H7 (cell line): Measurements from ENCODE around the gene ARID5B. TPM values are rescaled to one million over a fixed set of nuclear protein-coding genes. Genes with fewer than 3 reads are reported as not detected.

Experiments
- DNase-seq: peaks from one replicate; pipeline ENCODE4 v3.0.0; 2012
- H3K27me3 ChIP-seq: 2 replicates; pipeline ENCODE4 v1.6.0; 2011; ENCODE audit warnings: mild to moderate bottlenecking, low read length; ENCODE audit not compliant: control insufficient read depth, insufficient read depth
- H3K36me3 ChIP-seq: replicated peaks from 2 replicates; pipeline ENCODE4 v1.5.1; 2011; ENCODE audit warnings: low read length; ENCODE audit not compliant: control insufficient read depth, insufficient read depth
- H3K4me3 ChIP-seq: 2 replicates; pipeline ENCODE4 v1.5.1; 2011; ENCODE audit warnings: low read depth, mild to moderate bottlenecking, control low read depth, low read length, moderate library complexity; ENCODE audit not compliant: insufficient read depth
- total RNA-seq: library from RNA; depleted of rRNA; stranded (reverse); fragments of >200 nt; shearing (Covaris generic); gene quantifications from 2 replicates; pipeline ENCODE4 v1.2.3, GENCODE V29; 2014

The ARID5B gene
- total RNA-seq, 1 experiment from 2014 or later = 1.4 TPM

DNA sequence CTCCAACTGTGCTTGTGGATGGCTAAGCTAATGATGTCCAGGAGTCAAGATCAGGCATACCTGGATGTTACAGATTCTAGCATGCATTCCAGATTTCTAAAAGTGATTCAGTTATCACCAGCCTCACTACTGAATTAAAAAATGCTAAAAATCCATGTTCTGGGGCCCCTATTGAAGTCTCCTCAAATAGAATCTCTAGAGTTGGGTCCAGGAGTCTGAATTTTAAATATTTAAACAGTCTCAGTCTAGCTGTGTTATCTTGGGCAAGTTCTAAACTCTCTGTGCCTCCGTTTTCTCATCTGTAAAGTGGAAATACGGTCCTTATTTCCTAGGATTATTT is 5.0 kb downstream of the ARID5B start:
- H3K4me3 ChIP-seq = no peak overlapping the region
- peaks cover 4% of the 10 kb centered on the region; the same call in 1 of the 2 replicates for H3K27me3 ChIP-seq
- no peaks in the 10 kb centered on the region for H3K36me3 ChIP-seq
- no peak for DNase-seq

DNA sequence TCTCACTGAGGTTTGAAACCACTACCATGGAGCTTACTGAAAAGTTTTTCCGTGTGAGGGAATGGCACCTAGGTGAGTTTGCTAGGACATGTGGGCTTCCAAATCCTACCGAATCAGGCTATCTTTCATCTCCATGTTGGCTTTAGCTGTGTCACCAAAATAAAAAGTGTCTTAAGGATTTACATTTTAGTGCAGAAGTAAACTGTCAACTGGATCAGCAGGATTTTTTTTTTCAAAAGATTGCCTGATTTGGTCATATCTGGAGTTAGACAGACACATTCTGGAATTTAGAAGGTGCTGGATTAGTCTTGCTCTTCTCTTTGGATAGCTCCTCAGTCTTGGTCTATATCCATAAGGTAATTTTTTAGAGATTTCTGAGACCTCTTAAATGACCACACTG is 5.5 kb downstream of the ARID5B start:
- Histone ChIP-seq H3K36me3 (no peaks in the 10 kb centered on the region), H3K27me3 (peaks cover 4% of the 10 kb centered on the region; the same call in 1 of the 2 replicates), H3K4me3 (no peak overlapping the region)
- no peak for DNase-seq

DNA sequence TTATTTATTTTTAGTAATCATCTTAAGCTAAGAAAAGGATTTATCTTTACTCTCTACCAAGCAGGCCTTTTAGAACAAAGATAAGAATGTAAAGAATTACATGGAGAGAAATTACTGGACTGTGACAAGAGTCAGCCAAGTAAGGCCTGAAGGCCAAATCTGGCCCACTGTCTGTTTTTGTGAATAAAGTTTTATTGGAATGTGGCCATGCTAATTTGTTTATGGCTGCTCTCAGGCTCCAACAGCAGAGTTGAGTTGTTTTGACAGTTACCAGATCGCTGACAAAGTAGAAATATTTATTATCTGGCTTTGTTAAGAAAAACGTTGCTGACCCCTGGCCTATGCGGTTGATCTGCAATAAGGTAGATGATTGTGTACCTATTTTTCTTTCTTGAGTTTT is 6.1 kb downstream of the ARID5B start:
- no peak overlapping the region for H3K4me3 ChIP-seq
- H3K27me3 ChIP-seq = peaks cover 4% of the 10 kb centered on the region; the same call in 1 of the 2 replicates
- H3K36me3 ChIP-seq = no peaks in the 10 kb centered on the region
- no peak for DNase-seq

DNA sequence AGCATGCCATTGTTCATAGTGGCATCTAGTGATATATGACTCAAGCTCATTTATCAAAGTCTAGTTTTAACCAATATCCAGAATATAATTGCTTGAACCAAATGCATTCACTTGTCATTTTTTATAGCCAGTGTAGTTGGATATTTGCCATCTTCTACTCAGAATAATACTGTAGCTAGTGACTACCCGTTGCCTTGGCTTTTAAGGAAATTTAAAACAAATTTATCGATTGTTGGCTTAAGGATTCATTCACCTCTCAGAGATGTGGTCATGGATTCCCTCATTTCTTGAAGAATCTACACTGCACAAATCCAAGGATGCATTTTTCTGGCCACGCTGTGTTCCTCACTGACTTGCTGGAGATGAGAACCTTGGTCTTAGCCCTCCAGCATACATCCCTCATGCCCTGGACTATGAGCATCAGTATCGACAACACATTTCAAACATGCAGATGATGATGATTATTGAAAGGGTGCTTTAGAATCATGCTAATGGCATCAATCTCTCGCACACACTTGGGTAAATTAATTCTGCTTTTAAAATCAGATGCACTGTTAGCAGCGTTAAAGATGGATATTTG is 8.8 kb downstream of the ARID5B start:
- Histone ChIP-seq H3K27me3 (no peaks in the 10 kb centered on the region), H3K36me3 (no peaks in the 10 kb centered on the region), H3K4me3 (no peak overlapping the region)
- DNase-seq = no peak

DNA sequence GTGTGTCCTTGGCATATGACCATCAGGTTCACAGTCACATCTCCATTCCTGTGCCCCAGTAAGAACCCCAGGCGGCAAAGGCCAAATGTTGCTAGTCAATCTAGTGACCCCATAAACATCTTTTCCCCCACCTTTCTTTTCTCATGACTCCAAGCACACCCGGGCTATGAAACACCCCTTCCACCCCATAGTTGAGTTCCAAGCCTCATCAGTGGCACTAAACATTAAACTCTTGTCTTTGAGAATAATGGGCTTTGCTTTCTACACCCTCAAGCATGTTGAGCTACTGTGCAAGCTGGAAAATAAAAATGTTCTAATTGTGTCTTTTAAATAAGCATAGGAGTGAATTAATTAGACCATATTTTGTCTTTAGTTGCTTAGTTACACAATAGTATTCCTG is 9.4 kb downstream of the ARID5B start:
- H3K36me3 ChIP-seq = no peaks in the 10 kb centered on the region
- no peak for DNase-seq
- no peaks in the 10 kb centered on the region for H3K27me3 ChIP-seq
- H3K4me3 ChIP-seq = no peak overlapping the region

DNA sequence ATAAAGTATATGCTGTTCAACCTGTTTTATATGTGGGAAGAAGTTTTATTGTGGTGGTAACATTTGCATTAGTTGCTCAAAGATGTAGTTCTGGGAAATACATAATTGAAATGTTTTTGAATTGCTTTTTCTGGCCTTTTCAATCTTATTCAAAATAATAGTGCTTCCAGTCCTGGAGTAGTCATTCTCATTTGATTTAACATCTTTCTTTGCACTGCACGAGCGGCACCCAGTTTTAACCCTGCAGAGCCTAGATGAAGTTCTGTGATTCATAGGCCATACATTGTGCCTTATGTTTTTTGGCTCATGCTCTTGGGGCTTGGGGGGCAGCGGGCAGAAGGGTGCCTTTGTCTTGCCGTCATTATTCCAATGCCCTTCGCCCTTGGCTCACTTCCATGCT is 9.9 kb downstream of the ARID5B start:
- Histone ChIP-seq H3K36me3 (no peaks in the 10 kb centered on the region), H3K4me3 (no peak overlapping the region), H3K27me3 (no peaks in the 10 kb centered on the region)
- DNase-seq = no peak

DNA sequence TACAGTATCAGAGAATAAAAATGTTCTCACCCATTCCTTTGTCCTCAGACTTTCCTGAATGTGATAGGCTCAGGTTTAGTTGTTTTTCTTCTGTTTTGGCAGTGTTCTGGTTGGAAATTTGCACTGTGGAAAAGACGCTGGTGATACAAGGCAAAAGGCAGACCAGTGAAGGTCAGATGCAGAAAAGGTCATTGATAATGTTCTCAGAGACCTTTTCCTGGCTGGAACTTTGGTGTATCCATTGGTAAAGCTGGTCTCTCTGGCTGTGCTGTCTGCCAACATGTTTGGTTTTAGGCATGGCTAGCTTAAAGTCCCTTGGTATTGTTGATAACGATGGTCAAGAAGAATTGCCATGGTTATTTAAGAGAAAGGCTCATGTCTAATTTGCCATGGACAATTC is 11.5 kb downstream of the ARID5B start:
- no peak for DNase-seq
- H3K27me3 ChIP-seq = no peaks in the 10 kb centered on the region
- no peaks in the 10 kb centered on the region for H3K36me3 ChIP-seq
- no peak overlapping the region for H3K4me3 ChIP-seq

DNA sequence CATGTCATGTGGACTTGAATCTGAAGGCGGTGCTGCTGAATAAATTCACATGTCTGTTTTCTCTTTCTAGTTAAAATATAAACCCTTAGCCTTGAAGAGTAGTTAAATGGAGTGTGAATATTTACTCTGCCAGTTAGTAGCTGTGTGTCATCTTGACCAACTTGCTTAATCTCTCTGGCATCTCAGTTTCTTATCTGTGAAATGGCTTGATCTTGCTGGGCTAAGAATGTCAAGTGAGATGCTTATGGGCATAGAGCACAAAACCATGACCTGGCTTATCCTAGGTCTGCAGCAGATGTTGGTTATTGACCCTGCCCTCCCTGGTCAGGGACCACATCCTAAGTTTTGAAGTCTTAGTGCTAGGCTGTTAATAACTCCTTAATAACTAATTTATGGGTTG is 16.6 kb downstream of the ARID5B start:
- H3K4me3 ChIP-seq = no peak overlapping the region
- no peaks in the 10 kb centered on the region for H3K27me3 ChIP-seq
- DNase-seq = no peak
- no peaks in the 10 kb centered on the region for H3K36me3 ChIP-seq

DNA sequence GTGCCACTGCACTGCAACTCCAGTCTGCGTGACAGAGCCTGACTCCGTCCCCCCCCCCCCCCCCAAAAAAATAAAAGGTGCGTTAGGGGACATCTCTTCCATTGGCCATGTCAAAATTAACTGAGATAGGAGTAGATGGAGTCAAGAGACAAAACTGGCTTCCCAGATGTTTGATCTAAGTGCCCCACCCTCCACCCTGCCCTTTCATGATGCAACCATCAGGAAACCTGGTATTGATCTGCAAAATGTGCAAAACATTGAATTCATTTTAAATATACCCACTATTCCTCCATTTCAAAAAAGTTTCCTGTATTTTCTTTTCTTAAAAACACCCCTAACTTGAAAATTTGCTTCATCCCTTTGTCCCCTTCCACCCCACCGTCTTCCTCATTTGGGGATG is 17.5 kb downstream of the ARID5B start:
- H3K36me3 ChIP-seq = no peaks in the 10 kb centered on the region
- no peak overlapping the region for H3K4me3 ChIP-seq
- no peak for DNase-seq
- no peaks in the 10 kb centered on the region for H3K27me3 ChIP-seq

DNA sequence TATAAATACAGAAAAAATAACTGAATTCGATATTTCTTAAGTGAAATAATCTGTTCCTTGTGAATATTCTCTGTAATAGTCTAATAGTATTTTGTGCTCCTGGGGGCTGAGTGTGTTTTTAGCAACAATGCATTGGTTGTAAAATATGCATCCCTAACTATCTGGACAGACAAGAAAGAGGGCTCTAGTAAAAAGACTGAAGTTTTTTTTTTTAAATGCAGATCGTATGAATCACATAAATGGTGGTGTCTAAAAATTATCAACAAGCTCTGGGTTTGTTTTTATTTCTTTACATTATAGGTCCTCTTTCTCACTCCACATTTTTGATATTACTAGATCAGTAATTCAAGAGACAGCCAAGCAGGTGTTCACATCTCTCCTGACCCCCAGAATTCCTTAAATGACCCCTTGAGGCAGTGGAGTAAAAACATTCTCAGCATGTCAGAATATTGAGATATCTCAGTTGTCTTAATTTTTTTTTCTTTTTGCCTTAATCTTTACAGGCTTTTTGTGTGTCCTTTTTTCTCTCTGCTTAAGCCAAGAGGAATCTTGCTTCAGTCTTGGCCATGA is 18.2 kb downstream of the ARID5B start:
- no peak overlapping the region for H3K4me3 ChIP-seq
- no peak for DNase-seq
- H3K36me3 ChIP-seq = no peaks in the 10 kb centered on the region
- H3K27me3 ChIP-seq = no peaks in the 10 kb centered on the region

DNA sequence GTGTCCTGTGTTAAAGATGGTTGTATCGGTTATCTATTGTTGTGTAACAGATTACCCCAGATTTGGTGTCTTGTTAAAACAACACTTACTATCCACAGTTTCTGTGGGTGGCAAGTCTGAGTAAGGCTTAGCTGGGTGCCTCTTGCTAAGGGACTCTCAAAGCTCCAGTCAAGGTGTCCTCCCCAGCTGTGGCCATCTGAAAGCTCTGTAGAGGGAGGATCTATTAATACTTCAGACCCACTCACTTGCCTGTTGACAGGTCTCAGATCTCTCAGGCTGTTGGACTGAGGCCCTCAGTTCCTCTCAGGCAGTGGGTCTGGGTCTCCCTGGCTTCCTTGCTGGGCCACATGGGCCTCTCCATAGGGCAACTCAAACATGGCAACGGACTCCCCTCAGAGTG is 19.6 kb downstream of the ARID5B start:
- no peak overlapping the region for H3K4me3 ChIP-seq
- no peaks in the 10 kb centered on the region for H3K36me3 ChIP-seq
- H3K27me3 ChIP-seq = no peaks in the 10 kb centered on the region
- no peak for DNase-seq

DNA sequence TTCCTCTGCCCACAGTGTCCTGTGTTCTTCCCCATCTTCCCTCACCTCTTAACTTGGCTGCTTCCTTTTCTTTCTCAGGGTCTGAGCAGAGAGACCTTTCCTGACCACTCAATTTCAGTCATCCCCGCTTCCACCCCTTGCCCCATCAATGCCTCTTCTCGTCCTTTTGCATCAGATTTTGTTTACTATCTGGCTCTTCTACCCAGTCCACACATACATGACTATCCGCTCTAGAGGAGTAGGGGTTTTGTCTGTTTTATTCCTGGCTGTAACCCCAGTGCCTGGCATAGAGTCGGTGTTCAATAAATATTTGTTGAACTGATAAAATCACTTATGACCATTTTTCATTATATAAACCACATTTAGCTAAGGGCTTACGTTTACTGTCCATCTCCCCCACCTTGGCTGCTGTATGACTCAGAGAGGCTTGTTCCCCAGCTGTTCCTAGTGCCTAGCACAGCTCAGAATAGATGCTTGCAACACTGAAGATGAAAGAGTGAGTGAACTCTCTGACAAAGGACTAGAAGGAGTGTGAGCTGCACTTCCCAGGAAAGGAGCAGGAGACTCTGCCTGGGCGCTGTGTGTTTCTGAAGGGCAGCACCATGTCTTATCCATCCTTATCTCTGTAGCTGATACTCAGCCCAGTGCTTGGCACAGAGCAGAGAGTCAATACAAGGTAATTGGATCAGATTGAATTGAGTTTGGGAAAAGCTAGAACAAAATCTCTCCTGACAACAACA is 21.9 kb downstream of the ARID5B start:
- Histone ChIP-seq H3K36me3 (no peaks in the 10 kb centered on the region), H3K4me3 (no peak overlapping the region), H3K27me3 (no peaks in the 10 kb centered on the region)
- no peak for DNase-seq

DNA sequence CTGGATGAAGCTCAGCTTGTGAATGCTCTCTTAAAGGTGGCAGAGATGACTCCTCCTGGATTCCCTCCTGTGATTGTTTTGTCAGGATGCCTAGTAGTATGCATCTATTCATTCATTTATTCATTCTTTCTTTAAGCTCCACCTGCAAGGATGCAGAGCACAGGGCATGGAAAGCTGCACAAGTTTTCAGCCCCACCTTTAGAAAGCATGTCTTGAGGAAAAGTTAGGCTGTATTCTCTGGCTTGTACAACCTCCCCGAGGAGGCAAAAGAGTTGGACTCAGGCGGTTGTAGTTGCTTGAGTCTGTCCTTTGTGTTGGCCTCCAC is 22.4 kb downstream of the ARID5B start:
- Histone ChIP-seq H3K36me3 (no peaks in the 10 kb centered on the region), H3K4me3 (no peak overlapping the region), H3K27me3 (no peaks in the 10 kb centered on the region)
- DNase-seq = no peak

DNA sequence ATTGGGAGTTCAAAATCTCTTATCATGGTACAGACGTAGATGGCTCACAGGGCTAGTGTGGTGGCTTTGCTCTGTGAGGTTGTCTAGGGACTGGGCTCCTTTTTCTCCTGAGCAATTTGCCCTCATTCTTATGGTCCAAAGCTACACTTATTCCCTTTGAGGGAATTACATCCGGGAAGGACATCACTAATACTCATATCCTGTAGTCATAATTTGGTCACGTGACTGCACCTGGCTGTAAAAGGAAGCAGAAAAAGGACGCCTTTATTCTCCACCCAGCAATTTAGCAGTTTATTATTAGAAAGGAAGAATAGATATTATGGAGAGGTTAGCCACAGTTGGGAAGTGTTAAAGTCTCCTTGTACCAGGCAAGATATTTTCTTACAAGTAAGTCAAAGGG is 28.1 kb downstream of the ARID5B start:
- DNase-seq = no peak
- H3K4me3 ChIP-seq = no peak overlapping the region
- no peaks in the 10 kb centered on the region for H3K27me3 ChIP-seq
- H3K36me3 ChIP-seq = no peaks in the 10 kb centered on the region

DNA sequence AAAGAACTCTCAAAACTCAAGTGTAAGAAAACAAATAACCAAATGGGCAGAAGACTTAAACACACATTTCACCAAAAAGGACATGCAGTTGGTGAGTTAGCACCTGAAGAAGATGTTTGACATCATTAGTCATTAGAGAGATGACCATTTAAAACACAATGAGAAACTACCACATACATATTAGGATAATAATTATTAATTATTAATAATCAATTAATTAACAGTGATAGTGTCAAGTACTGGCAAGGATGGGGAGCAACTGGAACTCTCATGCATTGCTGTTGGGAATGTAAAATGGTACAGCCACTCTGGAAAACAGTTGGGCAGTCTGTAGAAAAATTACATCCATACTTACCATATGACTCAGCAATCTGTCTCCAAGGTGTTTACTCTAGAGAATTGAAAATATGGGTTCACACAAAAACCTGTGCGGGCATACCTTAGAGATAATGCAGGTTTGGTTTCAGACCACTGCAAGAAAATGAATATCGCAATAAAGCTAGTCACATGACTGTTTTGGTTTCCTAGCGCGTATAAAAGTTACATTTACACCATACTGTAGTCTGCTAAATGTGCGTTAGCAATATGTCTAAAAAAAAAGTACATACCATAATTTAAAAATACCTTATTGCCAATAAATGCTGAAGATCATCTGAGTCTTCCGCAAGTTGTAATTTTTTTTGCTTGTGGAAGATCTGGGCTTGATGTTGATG is 30.3 kb downstream of the ARID5B start:
- no peak for DNase-seq
- Histone ChIP-seq H3K27me3 (no peaks in the 10 kb centered on the region), H3K4me3 (no peak overlapping the region), H3K36me3 (no peaks in the 10 kb centered on the region)
